ENCODE measurements around the gene STRN.
"Not testable (repeated sequence)": the region's sequence is repeated elsewhere in the genome, so short reads cannot be mapped to it uniquely, and the experiment has no call there.

Gene STRN

DNA sequence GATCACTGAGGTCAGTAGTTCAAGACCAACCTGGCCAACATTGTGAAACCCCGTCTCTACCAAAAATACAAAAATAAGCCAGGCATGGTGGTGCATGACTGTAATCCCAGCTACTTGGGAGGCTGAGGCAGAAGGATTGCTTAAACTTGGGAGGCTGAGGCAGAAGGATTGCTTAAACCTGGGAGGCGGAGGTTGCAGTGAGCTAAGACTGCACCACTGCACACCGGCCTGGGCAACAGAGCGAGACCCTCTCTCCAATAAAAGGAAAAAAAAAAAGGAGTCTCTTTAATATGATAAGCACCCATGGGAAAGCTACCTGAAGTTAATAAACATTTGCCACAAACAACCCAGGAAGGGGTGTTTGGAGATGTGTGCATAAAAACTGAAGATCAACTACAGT is 2.6 kb downstream of the STRN start:
- DNase-seq, result no peak

DNA sequence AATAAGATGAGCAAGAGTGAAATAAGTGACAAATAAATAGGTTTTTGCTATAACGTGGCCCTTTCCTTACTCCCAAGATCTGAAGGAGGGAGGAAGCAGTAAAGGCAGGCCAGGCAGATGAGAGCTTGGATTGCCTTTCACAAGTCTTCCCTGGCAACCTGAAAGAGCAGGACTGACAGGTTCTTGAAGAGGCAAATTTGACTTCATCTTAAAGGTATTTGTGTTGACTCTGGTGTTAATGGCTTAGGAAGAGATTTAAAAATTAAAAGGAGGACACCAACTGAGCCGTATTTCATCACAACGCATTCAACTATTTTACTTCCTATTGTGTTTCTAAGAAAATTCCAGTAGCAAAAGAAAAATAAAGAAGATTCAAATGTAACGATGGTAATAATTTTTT is 3.2 kb downstream of the STRN start:
- DNase-seq, result no peak

DNA sequence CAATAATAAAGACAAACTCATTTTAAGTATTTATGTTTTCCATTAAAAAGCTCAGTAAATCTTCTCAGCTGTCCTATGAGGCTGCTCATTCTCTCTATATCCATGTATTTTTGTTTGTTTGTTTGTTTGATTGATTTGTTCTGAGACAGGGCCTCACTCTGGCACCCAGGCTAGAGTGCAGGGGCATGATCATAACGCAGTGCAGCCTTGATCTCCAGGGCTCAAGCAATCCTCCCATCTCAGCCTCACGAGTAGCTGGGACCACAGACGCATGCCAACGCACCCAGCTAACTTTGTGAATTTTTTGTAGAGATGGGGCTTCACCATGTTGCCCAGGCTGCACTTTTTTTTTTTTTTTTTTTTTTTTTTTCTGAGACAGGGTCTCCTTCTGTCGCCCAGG is 5.6 kb downstream of the STRN start:
- no peak for DNase-seq

DNA sequence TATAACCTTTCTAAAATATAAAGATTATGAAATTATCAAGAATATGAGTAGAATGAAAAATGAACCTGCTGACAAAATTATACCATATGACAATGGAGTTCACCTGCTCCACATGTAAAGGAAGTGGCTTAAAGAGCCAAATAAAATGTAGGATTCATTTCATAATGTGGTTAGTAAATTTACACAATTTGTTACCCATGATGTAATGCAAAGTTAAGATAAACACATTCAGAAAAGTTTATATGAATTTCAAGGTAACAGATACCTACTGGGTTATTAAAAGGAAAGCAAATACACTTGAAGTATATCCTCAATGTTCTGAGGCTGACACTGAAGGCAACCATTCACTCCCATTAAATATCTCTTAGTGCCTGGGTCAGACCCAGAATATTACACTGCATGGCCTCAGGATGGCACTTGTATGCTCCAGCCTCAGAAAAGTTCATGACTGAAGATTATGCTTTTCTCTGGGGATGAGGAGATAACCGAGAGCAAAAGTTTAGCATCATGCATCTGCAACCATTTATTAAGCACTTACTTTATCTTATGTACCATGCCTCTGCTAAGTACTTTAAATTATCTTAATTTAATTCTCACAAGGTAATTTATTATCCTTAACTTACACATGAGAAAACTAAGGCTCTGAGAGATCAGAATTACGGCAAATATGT is 6.2 kb downstream of the STRN start:
- DNase-seq, result no peak

DNA sequence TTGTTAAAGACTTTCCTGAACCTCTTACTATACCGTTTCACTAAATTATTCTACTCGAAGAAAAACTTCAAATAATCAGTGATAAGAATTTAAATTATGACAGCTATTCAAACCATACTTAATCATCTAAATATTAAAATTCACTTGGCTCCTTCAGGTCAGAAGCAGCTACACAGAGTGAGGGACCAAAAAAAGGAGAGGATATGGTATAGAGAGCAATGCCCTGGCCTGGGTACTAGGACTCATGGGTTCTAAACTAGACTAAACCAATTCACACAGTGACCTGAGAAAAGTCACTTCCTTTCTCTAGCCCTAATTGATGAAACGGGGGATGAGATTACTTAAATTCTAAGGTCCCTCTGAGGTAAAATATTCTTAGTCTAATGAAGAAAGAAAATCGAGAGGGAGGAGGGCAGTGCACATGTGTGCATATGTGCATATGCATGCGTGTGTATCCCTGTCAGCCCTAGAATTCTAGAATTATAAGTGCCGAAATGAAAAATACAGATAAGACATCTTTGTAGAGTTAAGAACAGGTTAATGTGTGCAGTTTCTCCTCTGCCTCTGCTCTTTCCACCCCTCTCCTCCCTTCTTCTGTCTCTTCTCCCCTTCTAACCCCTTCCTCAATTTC is 11.2 kb downstream of the STRN start:
- no peak for DNase-seq

DNA sequence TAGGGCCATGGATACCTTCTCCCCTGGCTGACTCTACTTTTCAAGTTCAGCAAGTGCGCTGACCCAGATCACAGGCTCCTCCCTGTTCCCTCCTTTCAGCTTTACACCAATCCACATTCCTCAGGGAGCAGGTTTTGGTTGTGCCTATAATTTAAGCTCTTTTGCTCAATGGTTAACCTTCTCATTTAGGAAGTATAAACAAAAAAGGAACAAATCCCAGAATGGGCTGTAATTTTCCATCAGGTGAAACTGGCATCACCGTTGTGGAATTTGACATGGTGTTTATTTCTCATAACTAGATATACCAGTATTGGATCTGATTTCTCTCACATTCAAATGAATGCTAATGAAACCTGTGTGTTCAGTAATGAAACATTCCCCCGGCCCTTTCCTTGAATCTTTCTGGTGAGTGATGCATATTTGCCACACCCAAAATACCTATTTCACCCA is 13.6 kb downstream of the STRN start:
- no peak for DNase-seq

DNA sequence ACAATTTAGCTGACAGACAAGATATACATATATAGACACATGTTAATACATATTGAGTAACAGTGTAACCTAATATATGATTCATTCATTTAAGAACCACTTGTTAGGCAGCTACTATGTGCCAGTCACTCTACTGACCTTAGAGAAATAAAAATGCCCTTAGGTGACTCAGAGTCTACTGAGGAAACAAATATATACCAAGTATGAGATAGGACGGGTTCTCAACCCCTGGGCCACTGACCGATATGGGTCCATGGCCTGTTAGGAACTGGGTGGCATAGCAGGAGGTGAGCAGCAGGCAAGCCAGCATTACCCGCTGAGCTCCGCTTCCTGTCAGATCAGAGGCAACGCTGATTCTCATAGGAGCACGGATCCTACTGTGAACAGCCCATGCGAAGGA is 14.8 kb downstream of the STRN start:
- no peak for DNase-seq

DNA sequence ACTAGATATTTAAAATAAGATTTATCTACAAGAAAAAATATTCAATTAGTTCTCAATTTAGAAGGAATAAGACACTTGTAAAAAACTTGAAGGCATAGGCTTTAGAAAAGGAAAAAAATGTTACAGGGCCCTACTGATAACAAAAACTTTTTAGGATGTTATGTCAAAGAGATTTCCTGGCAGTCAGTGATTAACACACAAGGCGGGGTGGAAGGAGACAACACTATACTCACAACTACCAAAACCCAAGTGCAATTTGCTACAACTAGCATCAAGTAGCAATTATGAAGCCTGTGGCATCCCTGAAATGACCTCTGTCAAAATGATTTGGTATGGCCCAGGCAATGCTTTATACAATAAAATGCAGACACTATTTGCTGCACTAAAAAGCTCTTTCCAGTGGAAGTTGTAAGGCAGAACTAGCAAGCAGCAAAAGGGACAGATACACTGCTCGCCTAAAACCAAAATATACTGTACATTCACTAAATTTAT is 15.3 kb downstream of the STRN start:
- DNase-seq, result no peak

DNA sequence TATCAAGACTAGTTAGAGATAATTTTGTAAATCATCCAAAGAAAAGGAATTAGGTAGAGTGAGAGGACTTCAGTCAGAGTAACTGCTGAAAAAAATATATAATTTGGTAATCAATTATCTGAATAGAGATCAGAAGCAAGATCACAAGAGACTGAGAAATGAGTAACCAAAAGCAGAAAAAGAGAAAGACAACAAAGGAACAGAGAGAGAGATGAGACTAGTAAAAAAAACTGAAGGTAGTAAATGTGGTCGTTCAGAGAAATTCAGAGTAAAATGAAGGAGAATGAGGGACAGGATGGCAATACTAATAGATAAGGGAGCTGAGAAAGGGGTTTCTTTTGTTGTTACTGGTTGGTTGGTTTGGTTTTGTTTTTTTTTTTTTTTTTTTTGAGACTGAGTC is 16.5 kb downstream of the STRN start:
- DNase-seq, result no peak

DNA sequence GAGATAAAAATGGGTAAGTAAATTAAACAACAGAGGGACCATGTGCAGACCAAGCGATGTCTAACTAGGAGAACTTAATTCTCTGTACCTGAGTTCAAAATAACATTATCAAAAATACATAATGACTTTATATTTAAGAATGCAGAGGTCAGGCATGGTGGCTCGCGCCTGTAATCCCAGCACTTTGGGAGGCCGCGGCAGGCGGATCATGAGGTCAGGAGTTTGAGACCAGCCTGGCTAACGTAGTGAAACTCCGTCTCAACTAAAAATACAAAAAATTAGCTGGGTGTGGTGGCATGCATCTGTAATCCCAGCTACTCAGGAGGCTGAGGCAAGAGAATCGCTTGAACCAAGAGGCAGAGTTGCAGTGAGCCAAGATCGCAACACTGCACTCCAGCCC is 21.1 kb downstream of the STRN start:
- not testable (repeated sequence) for DNase-seq

DNA sequence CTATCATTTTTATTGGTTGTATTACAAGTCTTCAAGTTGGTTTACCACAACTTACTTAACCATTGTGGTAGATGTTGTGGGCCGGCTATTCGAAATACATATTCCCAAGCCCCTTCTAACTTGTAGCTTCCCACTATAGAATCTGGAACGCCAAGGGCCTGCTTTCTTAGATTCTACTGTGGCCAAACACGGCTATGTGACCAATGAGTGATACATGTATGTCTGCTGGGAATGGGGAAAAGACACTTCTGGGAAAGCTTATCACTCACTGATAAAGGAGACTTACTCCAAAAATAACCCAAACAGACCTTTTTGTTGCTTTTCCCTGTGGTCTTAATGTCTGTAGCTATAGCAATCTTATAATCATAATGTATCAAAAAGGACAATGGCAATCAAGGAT is 24.5 kb downstream of the STRN start:
- no peak for DNase-seq

DNA sequence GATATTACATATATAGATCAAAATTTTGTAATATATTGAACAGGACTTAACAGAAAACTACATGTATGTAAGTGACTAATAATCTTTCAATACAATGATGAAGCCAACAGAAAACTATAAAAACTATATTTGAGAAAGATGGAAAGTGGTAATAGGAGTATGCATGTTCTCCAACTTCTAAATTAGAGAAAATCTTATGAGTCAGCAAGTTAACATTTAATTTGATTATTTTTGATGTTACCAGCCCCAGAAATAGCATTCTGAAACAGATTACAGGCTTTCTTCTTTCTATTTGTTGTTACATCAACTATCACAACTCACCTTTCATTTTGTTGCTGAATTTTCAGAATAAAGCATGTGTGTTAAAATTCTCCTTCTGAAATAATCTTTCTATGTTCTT is 29.8 kb downstream of the STRN start:
- DNase-seq, result not testable (repeated sequence)

DNA sequence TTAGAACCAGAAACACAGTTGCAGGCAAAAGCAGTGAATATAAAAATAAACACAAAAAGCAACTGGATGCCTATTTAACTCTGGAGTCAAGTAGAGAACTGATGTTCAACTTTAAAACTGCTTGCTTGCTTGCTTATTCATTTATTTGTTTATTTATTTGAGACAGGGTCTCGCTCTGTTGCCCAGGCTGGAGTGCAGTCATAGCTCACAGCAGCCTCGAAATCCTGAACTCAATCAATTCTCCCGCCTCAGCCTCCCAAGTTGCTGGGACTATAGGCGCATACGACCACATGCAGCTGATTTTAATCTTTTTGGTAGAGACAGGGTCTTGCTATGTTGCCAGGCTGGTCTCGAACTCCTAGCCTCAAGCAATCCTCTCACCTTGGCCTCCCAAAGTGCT is 34.6 kb downstream of the STRN start:
- not testable (repeated sequence) for DNase-seq

DNA sequence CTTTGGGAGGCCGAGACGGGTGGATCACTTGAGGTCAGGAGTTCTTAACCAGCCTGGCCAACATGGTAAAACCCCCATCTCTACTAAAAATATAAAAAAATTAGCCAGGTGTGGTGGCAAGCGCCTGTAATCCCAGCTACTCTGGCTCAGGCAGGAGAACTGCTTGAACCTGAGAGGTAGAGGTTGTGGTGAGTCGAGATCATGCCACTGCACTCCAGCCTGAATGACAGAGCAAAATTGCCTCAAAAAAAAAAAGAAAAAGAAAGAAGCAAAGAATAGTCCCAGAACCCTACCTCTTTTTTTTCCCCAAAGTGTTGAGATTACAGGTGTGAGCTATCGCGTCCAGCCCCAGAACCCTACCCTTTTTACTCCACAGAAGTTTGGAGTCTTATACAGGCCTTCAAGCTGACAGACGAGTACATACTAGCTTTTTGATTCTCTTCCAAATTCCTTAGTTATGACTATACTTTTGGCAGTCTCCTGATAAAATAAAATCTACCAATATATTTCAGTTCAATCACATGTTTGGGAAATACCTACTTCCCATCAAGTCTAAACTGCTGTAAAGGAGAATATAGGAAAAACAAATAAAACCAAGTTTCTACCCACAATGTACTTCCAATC is 35.4 kb downstream of the STRN start:
- DNase-seq, result not testable (repeated sequence)

DNA sequence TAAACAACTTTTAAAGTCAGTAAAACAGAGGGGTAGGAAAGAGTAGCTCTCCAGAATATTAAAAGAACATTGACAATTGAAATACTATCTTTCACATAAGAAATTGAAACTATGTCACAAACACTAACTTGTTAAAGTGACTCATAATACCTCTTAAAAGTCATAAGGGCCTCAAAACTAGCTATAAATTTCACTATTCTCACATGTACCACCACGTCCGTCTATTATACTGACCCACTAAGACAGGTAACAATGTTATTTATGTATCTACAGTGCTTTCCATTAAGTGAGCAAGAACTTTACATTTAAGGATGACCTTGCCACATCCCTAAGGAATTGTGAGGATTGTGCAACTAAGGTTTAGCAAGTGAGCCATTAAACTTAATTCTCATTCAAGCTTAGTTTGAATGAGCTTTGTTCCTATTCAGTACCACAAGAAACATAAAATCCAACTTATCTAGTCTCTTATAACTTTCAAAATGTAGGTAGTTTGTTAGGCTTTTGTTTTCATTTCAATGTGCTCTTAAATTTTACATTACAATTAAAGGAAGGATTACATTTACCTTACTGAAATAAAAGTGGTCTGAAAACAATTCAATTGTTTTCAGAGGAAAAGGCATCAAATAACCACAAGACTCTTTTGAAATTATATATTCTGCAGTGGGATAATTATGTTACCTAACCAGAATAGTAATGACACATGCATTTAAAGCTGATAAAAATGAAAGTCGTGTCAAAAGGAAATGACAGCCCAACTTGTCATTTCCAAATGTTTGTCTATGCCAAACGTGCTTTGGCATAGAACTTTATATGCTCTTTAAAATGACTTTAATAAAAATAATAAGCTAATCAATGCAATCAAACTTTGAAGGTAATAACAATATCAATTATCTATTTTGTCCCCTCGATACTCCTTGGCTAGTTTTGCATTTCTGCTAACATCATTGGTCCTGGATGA is 39.9 kb downstream of the STRN start:
- DNase-seq, result not testable (repeated sequence)

DNA sequence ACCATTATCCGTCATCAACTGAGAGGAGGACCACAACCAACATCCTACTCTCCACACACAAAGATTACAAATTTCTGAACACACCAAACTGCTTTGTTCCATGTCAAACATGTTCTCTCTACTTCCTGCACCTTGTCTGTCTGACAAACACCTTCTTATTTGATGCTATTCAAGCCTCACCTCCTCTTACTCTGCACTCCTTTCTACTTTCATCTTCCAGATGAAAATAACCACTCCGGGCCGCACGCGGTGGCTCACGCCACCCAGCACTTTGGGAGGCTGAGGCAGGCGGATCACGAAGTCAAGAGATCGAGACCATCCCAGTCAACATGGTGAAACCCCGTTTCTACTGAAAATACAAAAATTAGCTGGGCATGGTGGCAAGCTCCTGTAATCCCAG is 43.7 kb downstream of the STRN start:
- not testable (repeated sequence) for DNase-seq

DNA sequence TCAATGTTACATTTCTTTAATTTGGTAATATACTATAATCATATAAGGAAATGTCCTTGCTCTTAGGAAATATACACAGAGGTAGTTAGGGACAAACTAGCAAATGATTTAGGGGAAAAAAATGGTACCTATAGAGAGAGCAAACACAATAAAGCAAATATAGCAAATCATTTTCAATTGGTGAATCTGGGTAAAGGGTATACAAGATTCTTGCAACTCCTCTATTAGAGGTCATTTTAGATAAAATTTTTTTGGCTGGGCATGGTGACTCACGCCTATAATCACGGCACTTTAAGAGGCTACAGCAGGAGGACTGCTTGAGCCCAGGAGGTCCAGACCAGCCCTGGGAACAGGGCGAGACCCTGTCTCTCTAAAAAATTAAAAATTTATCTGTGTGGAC is 44.4 kb downstream of the STRN start:
- DNase-seq, result no peak

DNA sequence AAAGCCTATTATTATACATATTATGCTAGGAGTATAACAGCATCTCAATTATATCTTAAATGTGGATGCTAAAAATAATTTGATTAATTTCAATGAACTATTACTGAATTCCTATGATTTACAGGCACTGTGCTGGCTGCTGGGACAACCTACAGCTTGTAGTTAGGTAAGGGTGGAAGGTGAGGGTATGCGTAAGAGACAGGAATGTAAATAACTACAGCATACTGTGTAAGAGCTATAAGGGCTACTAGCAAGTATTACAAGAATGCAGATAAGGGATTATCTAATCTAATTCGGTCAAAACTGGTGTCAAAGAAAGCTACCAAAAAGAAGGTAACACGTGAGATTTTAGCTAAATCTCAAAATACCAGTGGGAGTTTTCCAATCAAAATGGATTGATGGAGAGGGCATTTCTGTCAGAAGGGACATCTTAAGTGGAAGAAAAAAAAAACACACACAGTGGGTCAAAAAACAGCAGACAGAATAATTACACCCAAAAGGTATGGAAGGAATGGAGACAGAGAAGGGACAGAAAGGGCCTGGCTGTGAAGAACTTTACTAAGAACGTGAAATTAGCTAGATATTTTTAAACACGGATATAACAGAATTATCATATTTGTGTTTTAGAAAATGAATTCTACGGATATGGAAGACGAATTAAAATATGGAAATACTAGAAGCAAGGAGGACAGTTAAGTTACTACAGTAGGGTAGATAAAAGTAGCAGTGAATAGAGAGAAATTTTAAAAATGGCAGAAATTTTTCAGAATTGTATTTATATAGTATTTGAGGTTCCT is 47.1 kb downstream of the STRN start:
- no peak for DNase-seq

DNA sequence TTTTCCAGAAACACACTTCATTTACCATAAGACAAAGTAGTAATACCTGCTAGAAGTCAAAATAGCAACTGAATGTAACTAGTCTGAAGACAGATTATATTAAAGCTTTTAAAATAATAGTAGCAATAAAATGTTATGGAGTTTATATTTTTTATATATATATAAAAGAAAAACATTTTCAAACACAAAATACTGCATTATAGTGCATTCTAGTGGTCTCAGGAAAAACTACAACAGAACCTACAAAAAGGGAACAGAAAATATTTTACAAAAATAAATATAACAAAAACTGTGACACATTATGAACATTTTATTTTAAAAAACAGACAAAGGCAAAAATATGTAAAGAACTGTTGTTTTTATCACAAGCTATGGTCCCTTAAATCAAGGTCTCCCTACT is 48.0 kb downstream of the STRN start:
- DNase-seq, result no peak

DNA sequence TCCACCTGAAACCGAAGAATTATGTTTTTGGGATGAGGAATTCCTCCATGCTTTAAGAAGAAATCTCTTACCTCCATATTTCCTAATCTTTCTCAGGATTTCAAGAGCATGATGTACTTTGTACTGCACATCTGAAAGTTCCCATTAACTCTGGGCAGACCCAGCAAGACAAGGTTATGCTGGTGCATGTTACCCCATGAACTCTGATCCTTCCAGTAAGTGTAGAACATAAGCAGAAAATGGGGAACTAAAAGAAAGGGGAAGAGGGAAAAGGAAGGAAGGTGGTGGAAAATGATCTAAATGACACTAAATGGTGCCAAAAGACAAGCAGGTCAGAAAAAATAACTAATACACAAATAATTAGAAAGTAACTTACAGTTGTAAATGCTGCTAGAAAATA is 50.7 kb downstream of the STRN start:
- no peak for DNase-seq

DNA sequence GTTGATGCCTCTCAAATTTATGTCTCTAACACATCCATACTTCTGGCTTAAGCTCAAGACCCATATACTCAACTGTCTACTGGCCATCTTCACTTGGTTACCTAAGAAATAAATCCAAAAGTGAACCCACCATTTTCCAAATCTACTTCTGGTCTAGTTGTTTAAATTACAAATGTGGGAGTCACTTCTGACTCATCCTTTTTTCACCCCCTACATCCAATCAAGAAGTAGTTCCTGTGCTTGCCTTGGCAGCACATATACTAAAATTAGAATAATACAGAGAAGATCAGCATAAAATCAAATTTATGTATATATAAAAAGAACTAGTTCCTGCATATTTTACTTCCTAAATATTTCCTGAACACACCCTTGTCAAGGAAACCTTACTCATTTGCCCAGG is 53.6 kb downstream of the STRN start:
- no peak for DNase-seq

DNA sequence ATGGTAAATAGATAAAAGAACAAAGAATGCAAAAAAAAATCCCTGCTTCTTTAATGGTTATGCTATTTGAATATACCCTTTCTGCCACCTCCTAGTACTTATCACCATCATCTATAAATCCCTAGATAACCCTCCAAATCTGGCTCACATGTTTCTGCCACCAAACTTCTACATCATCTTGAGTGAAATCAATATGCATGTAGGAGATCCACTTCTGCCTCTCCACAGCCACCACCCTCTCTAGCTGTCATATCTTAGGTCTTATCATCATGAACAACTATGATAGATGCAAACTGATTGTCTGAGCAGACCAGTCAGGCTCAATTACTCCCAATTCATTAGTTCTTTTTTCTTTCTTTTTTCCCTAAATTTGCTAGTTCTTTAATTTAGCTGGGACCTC is 55.3 kb downstream of the STRN start:
- no peak for DNase-seq
